HepG2 (cell line): ENCODE data around the gene PIEZO2. TPM values are rescaled to one million over a fixed set of nuclear protein-coding genes. Genes with fewer than 3 reads are reported as not detected.

Source experiments
- ATAC-seq: fragments of 200-7000 bp; cut with Tn5 transposase; 3 replicates; pipeline ENCODE4 v1.9.1; 2020; ENCODE audit warnings: mild to moderate bottlenecking, moderate library complexity
- BruUV-seq: library from RNA; stranded (reverse); fragments of 400-500 nt; replicated peaks from 2 replicates; lab custom pipeline; 2021; lab: Mats Ljungman, UMichigan
- CTCF ChIA-PET: fragments of 300-600 bp; formaldehyde crosslinking; extraction: SDS; loops from one replicate; lab custom pipeline; 2021; ENCODE audit warnings: low total read pairs, inconsistent platforms, low intra/inter-chr PET ratio; lab: Yijun Ruan, JAX
- POLR2A ChIA-PET: fragments of 350-600 bp; sonication (Branson Sonifier 250); formaldehyde crosslinking; loops from one replicate; lab custom pipeline; 2020; ENCODE audit warnings: antibody characterized with exemption, inconsistent platforms; lab: Yijun Ruan, JAX
- DNase-seq: peaks from one replicate; pipeline ENCODE4 v3.0.0-alpha.2; 2015; ENCODE audit warnings: low spot score
- FAIRE-seq: peaks from 3 replicates; lab custom pipeline; 2011; peaks lifted over from hg19 to GRCh38; lab: Jason Lieb, UNC
- H2AFZ ChIP-seq: one replicate; pipeline ENCODE4 v1.6.1; 2011; ENCODE audit warnings: low read length, inconsistent platforms
- H3K27ac ChIP-seq: fragments of 300-600 bp; 3 replicates; pipeline ENCODE4 v1.8.0; 2011; ENCODE audit warnings: mixed run types, mild to moderate bottlenecking, mixed read lengths, low read length, inconsistent platforms; ENCODE audit not compliant: insufficient read depth; ENCODE audit errors: extremely low read length
- H3K27me3 ChIP-seq, 2 experiments: fragments of 200-600 bp in 1 of 2; 2 replicates in 1 of 2; 3 replicates in 1 of 2; pipeline versions ENCODE4 v1.6.0 to v1.8.0; 2011; ENCODE audit warnings: low read length in 2 of 2, mild to moderate bottlenecking in 2 of 2, moderate library complexity in 2 of 2, inconsistent platforms in 1 of 2; ENCODE audit not compliant: insufficient read depth in 2 of 2, control insufficient read depth in 1 of 2
- H3K36me3 ChIP-seq, 2 experiments: fragments of 200-600 bp in 1 of 2; replicated peaks in 1 of 2; 2 replicates in 1 of 2; 3 replicates in 1 of 2; pipeline versions ENCODE4 v1.5.1 to v1.8.0; 2011; ENCODE audit warnings: low read length in 2 of 2, inconsistent platforms in 1 of 2; ENCODE audit not compliant: insufficient read depth in 2 of 2, control insufficient read depth in 1 of 2
- H3K4me1 ChIP-seq: 2 replicates; pipeline ENCODE4 v1.5.1; 2012; ENCODE audit warnings: low read length, inconsistent platforms; ENCODE audit not compliant: insufficient read depth
- H3K4me2 ChIP-seq: 2 replicates; pipeline ENCODE4 v1.6.0; 2011; ENCODE audit warnings: low read depth, low read length, inconsistent platforms
- H3K4me3 ChIP-seq, 3 experiments: fragments of 200-600 bp in 1 of 3; sonication (generic), shearing (Covaris generic) in 1 of 3; replicated peaks in 1 of 3; 2 replicates each; pipeline ENCODE4 v1.5.1; 2011 to 2016; ENCODE audit warnings: low read length in 3 of 3, inconsistent platforms in 2 of 3, low read depth in 2 of 3, mild to moderate bottlenecking in 2 of 3, control low read depth in 1 of 3, mixed read lengths in 1 of 3; ENCODE audit not compliant: insufficient read depth in 1 of 3
- H3K79me2 ChIP-seq: one replicate; pipeline ENCODE4 v1.6.1; 2011; ENCODE audit warnings: low read length, inconsistent platforms; ENCODE audit not compliant: insufficient read depth
- H3K9ac ChIP-seq: 2 replicates; pipeline ENCODE4 v1.6.0; 2011; ENCODE audit warnings: mild to moderate bottlenecking, low read depth, low read length, inconsistent platforms; ENCODE audit not compliant: insufficient read depth
- H3K9me3 ChIP-seq: 2 replicates; pipeline ENCODE4 v1.5.1; 2012; ENCODE audit warnings: mild to moderate bottlenecking, low read length
- H4K20me1 ChIP-seq: 2 replicates; pipeline ENCODE4 v1.6.0; 2011; ENCODE audit warnings: inconsistent platforms, mild to moderate bottlenecking, low read length, moderate library complexity; ENCODE audit not compliant: insufficient read depth
- AGO1 ChIP-seq: fragments of 200-400 bp; formaldehyde crosslinking; IDR thresholded peaks from 2 replicates; pipeline ENCODE4 v1.6.1; 2017; ENCODE audit warnings: mild to moderate bottlenecking, low read depth, low read length, moderate library complexity; ENCODE audit not compliant: poor library complexity, severe bottlenecking
- KDM5A ChIP-seq: fragments of 200-600 bp; sonication (generic); IDR thresholded peaks from 2 replicates; pipeline ENCODE4 v1.7.0; 2018; ENCODE audit warnings: antibody characterized with exemption, mild to moderate bottlenecking, low read length, borderline replicate concordance
- ZNF275 ChIP-seq: sonication (generic); formaldehyde crosslinking; IDR thresholded peaks from 2 replicates; pipeline ENCODE4 v1.8.0; 2022; ENCODE audit warnings: missing genetic modification reagents, mild to moderate bottlenecking, inconsistent platforms, borderline replicate concordance
- ZNF33B ChIP-seq: sonication (generic); formaldehyde crosslinking; IDR thresholded peaks from 2 replicates; pipeline ENCODE4 v1.5.1; 2020; ENCODE audit warnings: mild to moderate bottlenecking, missing genetic modification reagents
- ZNF446 ChIP-seq: sonication (generic); formaldehyde crosslinking; IDR thresholded peaks from 2 replicates; pipeline ENCODE4 v1.5.0; 2020; ENCODE audit warnings: mild to moderate bottlenecking, missing genetic modification reagents
- ZNF616 ChIP-seq: sonication (generic); formaldehyde crosslinking; IDR thresholded peaks from 2 replicates; pipeline ENCODE4 v1.5.0; 2020; ENCODE audit warnings: low read depth, mild to moderate bottlenecking, missing genetic modification reagents
- ZSCAN5A ChIP-seq: sonication (generic); formaldehyde crosslinking; IDR thresholded peaks from 2 replicates; pipeline ENCODE4 v1.8.0; 2022; ENCODE audit warnings: mild to moderate bottlenecking, missing genetic modification reagents, borderline replicate concordance
- WGBS: methylation state at CpG from one replicate; pipeline ENCODE4 v1.1.6; 2017; ENCODE audit warnings: low lambda C conversion rate; 5-methylcytosine and 5-hydroxymethylcytosine counted together
- in situ Hi-C: cut with HindIII; loops from 2 replicates; pipeline ENCODE4 v1.10.0; 2017; ENCODE audit warnings: low pct_unique_long_range_greater_than_20kb; ENCODE audit not compliant: extremely low pct_ligation_motif_present
- intact Hi-C: fragments of 100-400 bp; cut with micrococcal nuclease; formaldehyde crosslinking; loops from one replicate; pipeline ENCODE4 v1.10.0; 2022; ENCODE audit not compliant: unreplicated experiment
- polyA plus RNA-seq, 8 experiments: library from polyadenylated mRNA; depleted of rRNA in 3 of 8; stranded (reverse) in 7 of 8; unstranded in 1 of 8; fragments of >200 nt; fragmentation: Illumina TruSeq in 4 of 8; extraction: Trizol in 4 of 8; gene quantifications; 2 replicates each; pipeline versions ENCODE4 v1.2.1 to v1.2.3, GENCODE V29; 2011 to 2016; ENCODE audit warnings: low read depth in 4 of 8, missing spikeins in 1 of 8, mixed read lengths in 1 of 8; ENCODE audit not compliant: insufficient read depth in 1 of 8
- total RNA-seq, 5 experiments: library from RNA; depleted of rRNA; stranded (reverse); fragments of >200 nt; fragmentation: Illumina TruSeq; extraction: Trizol; gene quantifications; 2 replicates each; pipeline ENCODE4 v1.2.3, GENCODE V29; 2016; ENCODE audit warnings: low read depth in 1 of 5
- TF ChIP-seq, protein P1 (sequence below): sonication (generic); formaldehyde crosslinking; IDR thresholded peaks from 2 replicates; pipeline ENCODE4 v1.5.1; 2020; ENCODE audit warnings: mild to moderate bottlenecking, missing genetic modification reagents

The PIEZO2 gene
- total and polyA plus RNA-seq, 2 of the 13 experiments (the other 11 are each of a cell fraction or from before 2014, with no cell fraction given): 15.2 to 27.2 TPM

DNA sequence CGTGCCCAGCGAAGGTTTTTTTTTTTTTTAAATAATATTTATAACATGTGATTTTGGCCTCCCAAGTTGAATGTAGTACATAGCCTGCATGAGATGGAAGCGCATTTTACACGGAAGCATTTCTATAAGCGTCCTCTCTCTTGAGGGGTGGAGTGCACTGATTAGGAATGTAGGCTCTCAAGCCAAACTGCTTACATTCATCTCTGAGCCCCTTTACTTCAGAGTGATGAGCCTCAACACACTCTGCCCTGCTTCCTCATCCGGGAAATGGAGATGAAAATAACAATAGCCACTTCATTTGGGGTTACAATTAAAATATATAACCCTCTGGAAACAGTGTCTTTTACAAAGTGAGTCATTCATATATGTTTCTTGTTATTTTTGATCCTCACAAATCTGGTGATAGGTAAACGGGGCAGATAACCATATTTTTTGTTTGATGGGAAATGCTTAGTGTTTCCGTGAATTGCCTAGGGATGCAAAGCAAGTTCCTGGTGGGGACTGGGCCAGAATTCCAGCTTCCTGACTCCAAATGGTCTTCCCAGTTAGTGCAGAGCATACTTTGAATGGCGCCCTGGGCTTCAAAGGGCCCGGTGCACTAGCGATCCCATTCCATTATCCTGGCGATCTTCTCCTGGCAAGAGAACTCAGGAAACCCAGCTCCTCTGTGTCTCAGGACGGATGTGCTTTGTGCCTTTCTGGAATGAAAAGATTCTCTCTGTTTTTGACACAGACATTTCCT lies 124.3 kb downstream of the PIEZO2 start:
- ChIA-PET CTCF (no interaction called here), POLR2A (no interaction called here)
- Histone ChIP-seq H4K20me1 (no peaks in the 10 kb centered on the region), H3K9me3 (no peaks in the 10 kb centered on the region), H3K36me3 (peaks cover 0 to 2% of the 10 kb centered on the region in 2 experiments; a peak in 1 of 5 replicates), H3K79me2 (no peaks in the 10 kb centered on the region), H3K4me2 (no peak overlapping the region), H3K9ac (no peak overlapping the region), H3K4me1 (0 out of 2 replicates have a peak, but pooled peaks cover 6% of the 10 kb centered on the region), H3K4me3 (no peak overlapping the region), H3K27me3 (no peaks in the 10 kb centered on the region), H3K27ac (no peak overlapping the region), H2AFZ (no peak overlapping the region)
- 93% methylated on average over 13 of the region's 13 CpGs for whole genome bisulfite sequencing
- no peak for FAIRE-seq
- no TSS peak for BruUV-seq
- intact Hi-C loops: no loop called here
- no peak for DNase-seq
- TF ChIP-seq, protein P1, sequence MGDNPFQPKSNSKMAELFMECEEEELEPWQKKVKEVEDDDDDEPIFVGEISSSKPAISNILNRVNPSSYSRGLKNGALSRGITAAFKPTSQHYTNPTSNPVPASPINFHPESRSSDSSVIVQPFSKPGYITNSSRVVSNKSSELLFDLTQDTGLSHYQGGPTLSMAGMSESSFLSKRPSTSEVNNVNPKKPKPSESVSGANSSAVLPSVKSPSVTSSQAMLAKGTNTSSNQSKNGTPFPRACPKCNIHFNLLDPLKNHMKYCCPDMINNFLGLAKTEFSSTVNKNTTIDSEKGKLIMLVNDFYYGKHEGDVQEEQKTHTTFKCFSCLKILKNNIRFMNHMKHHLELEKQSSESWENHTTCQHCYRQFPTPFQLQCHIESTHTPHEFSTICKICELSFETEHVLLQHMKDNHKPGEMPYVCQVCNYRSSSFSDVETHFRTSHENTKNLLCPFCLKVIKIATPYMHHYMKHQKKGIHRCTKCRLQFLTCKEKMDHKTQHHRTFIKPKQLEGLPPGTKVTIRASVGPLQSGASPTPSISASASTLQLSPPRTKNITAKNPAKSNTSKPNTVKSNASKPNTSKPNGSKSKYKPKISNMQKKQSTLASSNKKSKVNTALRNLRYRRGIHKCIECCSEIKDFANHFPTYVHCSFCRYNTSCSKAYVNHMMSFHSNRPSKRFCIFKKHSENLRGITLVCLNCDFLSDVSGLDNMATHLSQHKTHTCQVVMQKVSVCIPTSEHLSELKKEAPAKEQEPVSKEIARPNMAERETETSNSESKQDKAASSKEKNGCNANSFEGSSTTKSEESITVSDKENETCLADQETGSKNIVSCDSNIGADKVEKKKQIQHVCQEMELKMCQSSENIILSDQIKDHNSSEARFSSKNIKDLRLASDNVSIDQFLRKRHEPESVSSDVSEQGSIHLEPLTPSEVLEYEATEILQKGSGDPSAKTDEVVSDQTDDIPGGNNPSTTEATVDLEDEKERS (CRISPR knock-in tag): no peak
- TF ChIP-seq ZNF33B (CRISPR knock-in tag): no peak
- in situ Hi-C loops: no loop called here
- no peak for ATAC-seq

GRCh38 chr18:11021477-11021876 lies 127.9 kb downstream of the PIEZO2 start:
- TF ChIP-seq ZNF275 (no peak), ZNF616 (CRISPR knock-in tag) (no peak), AGO1 (no peak), ZNF446 (CRISPR knock-in tag) (no peak), KDM5A (no peak), ZSCAN5A (CRISPR knock-in tag) (no peak)
- Histone ChIP-seq H3K4me3 (no peak overlapping the region), H3K9me3 (no peaks in the 10 kb centered on the region), H3K27me3 (no peaks in the 10 kb centered on the region), H3K9ac (no peak overlapping the region), H2AFZ (no peak overlapping the region), H3K27ac (no peak overlapping the region), H3K36me3 (peaks cover 0 to 2% of the 10 kb centered on the region in 2 experiments; a peak in 1 of 5 replicates), H3K4me2 (no peak overlapping the region), H4K20me1 (no peaks in the 10 kb centered on the region), H3K4me1 (0 out of 2 replicates have a peak, but pooled peaks cover 6% of the 10 kb centered on the region), H3K79me2 (no peaks in the 10 kb centered on the region)
- intact Hi-C loops (no loop called here), in situ Hi-C loops (no loop called here)
- ATAC-seq: no peak
- no TSS peak for BruUV-seq
- POLR2A ChIA-PET: interaction anchor here (1.3 kb wide), 1 partner anchor 16 kb away, joined by 8 read pairs; no protein-coding TSS in a partner anchor
- 91% methylated on average over 7 of the region's 8 CpGs for WGBS
- FAIRE-seq: no peak
- DNase-seq: no peak
- CTCF ChIA-PET: no interaction called here
